H1 (cell line): ENCODE data around the gene CDK9. TPM values are rescaled to one million over a fixed set of nuclear protein-coding genes. Genes with fewer than 3 reads are reported as not detected.

Source experiments
- CTCF ChIA-PET: fragments of 300-600 bp; sonication (Branson Sonifier 250); formaldehyde crosslinking; loops from one replicate; lab custom pipeline; 2021; ENCODE audit not compliant: partially characterized antibody; lab: Charles Lee
- POLR2A ChIA-PET: fragments of 300-600 bp; sonication (Branson Sonifier 250); formaldehyde crosslinking; loops from one replicate; lab custom pipeline; 2021; ENCODE audit warnings: inconsistent platforms; ENCODE audit not compliant: partially characterized antibody; lab: Charles Lee
- DNase-seq, 2 experiments: peaks; one replicate each; pipeline versions ENCODE4 v3.0.0 to v3.0.0-alpha.2; 2010 to 2022; ENCODE audit warnings: low spot score in 2 of 2, low read depth in 1 of 2, mixed read lengths in 1 of 2
- FAIRE-seq: peaks from 2 replicates; lab custom pipeline; 2011; peaks lifted over from hg19 to GRCh38; lab: Jason Lieb, UNC
- H2AFZ ChIP-seq: 2 replicates; pipeline ENCODE4 v1.8.1; 2012; ENCODE audit warnings: low read length, inconsistent platforms
- H2AK5ac ChIP-seq: 2 replicates; pipeline ENCODE4 v1.6.1; 2013; ENCODE audit warnings: low read depth, low read length
- H2BK120ac ChIP-seq: replicated peaks from 2 replicates; pipeline ENCODE3; 2013; ENCODE audit warnings: low read depth, low read length, inconsistent platforms
- H2BK12ac ChIP-seq: 2 replicates; pipeline ENCODE4 v1.6.1; 2013; ENCODE audit warnings: low read depth, low read length
- H2BK15ac ChIP-seq: 2 replicates; pipeline ENCODE4 v1.6.1; 2013; ENCODE audit warnings: low read length
- H2BK20ac ChIP-seq: 2 replicates; pipeline ENCODE4 v1.6.1; 2013; ENCODE audit warnings: low read length
- H2BK5ac ChIP-seq: 2 replicates; pipeline ENCODE4 v1.6.1; 2013; ENCODE audit warnings: low read depth, low read length
- H3K14ac ChIP-seq: 2 replicates; pipeline ENCODE4 v1.6.1; 2013; ENCODE audit warnings: inconsistent platforms; ENCODE audit not compliant: insufficient read length
- H3K18ac ChIP-seq: 2 replicates; pipeline ENCODE4 v1.6.1; 2013; ENCODE audit warnings: low read length; ENCODE audit errors: extremely low read depth
- H3K23ac ChIP-seq: 2 replicates; pipeline ENCODE4 v1.6.1; 2013; ENCODE audit warnings: inconsistent platforms; ENCODE audit not compliant: insufficient read length
- H3K23me2 ChIP-seq: 2 replicates; pipeline ENCODE4 v1.6.1; 2013; ENCODE audit warnings: low read depth, low read length
- H3K27ac ChIP-seq: 2 replicates; pipeline ENCODE4 v1.6.1; 2011; ENCODE audit warnings: low read depth, low read length, inconsistent platforms
- H3K27me3 ChIP-seq, 4 experiments: replicated peaks in 1 of 4; 1 replicate in 1 of 4; 2 replicates in 3 of 4; pipeline versions ENCODE4 v1.6.1 to v1.8.1; 2011 to 2013; ENCODE audit warnings: low read length in 3 of 4, mild to moderate bottlenecking in 3 of 4, inconsistent platforms in 2 of 4, mixed read lengths in 2 of 4, moderate library complexity in 1 of 4; ENCODE audit not compliant: control insufficient read depth in 3 of 4, insufficient read depth in 3 of 4; ENCODE audit errors: extremely low read depth in 1 of 4
- H3K36me3 ChIP-seq, 4 experiments: 2 replicates each; pipeline versions ENCODE4 v1.6.1 to v1.8.1; 2011 to 2013; ENCODE audit warnings: mild to moderate bottlenecking in 4 of 4, low read length in 3 of 4, moderate library complexity in 2 of 4, control low read depth in 1 of 4, inconsistent platforms in 1 of 4; ENCODE audit not compliant: insufficient read depth in 4 of 4, control insufficient read depth in 2 of 4
- H3K4ac ChIP-seq: replicated peaks from 2 replicates; pipeline ENCODE3; 2013; ENCODE audit warnings: low read length, low read depth, mixed read lengths, inconsistent platforms; ENCODE audit not compliant: insufficient read length
- H3K4me1 ChIP-seq, 4 experiments: replicated peaks in 1 of 4; 1 replicate in 1 of 4; 2 replicates in 3 of 4; pipeline versions ENCODE4 v1.6.1 to v1.8.1; 2011 to 2013; ENCODE audit warnings: low read length in 3 of 4, inconsistent platforms in 2 of 4, mixed read lengths in 1 of 4; ENCODE audit not compliant: insufficient read depth in 4 of 4, control insufficient read depth in 3 of 4
- H3K4me2 ChIP-seq, 2 experiments: 2 replicates each; pipeline versions ENCODE4 v1.6.1 to v1.8.1; 2011 to 2013; ENCODE audit warnings: low read depth in 2 of 2, low read length in 2 of 2, control low read depth in 1 of 2, inconsistent platforms in 1 of 2, mild to moderate bottlenecking in 1 of 2; ENCODE audit not compliant: insufficient read depth in 1 of 2
- H3K4me3 ChIP-seq, 4 experiments: fragments of 200-600, 300-600 bp in 1 of 4; sonication (generic), shearing (Covaris generic), sonication (Bioruptor Twin) in 1 of 4; 2 replicates each; pipeline versions ENCODE4 v1.5.1 to v1.8.1; 2011 to 2016; ENCODE audit warnings: low read length in 4 of 4, low read depth in 3 of 4, control low read depth in 2 of 4, inconsistent platforms in 2 of 4, mild to moderate bottlenecking in 2 of 4, mixed read lengths in 1 of 4, moderate library complexity in 1 of 4; ENCODE audit not compliant: insufficient read depth in 2 of 4; ENCODE audit errors: extremely low read depth in 1 of 4
- H3K56ac ChIP-seq: replicated peaks from 2 replicates; pipeline ENCODE3; 2013; ENCODE audit warnings: low read depth, mild to moderate bottlenecking, mixed read lengths, low read length, inconsistent platforms; ENCODE audit not compliant: insufficient read length
- H3K79me1 ChIP-seq: 2 replicates; pipeline ENCODE4 v1.6.1; 2013; ENCODE audit warnings: low read depth, low read length, control low read depth
- H3K79me2 ChIP-seq, 2 experiments: 2 replicates each; pipeline versions ENCODE4 v1.6.1 to v1.8.1; 2012 to 2013; ENCODE audit warnings: low read length in 2 of 2, mild to moderate bottlenecking in 2 of 2, inconsistent platforms in 1 of 2; ENCODE audit not compliant: insufficient read depth in 2 of 2, control insufficient read depth in 1 of 2
- H3K9ac ChIP-seq, 4 experiments: replicated peaks in 1 of 4; 1 replicate in 1 of 4; 2 replicates in 3 of 4; pipeline versions ENCODE4 v1.6.1 to v1.8.1; 2011 to 2013; ENCODE audit warnings: low read depth in 3 of 4, low read length in 3 of 4, control low read depth in 2 of 4, mild to moderate bottlenecking in 2 of 4, moderate library complexity in 2 of 4, inconsistent platforms in 1 of 4; ENCODE audit errors: extremely low read depth in 1 of 4
- H3K9me3 ChIP-seq, 2 experiments: 2 replicates each; pipeline versions ENCODE4 v1.6.1 to v1.8.1; 2012 to 2013; ENCODE audit warnings: mild to moderate bottlenecking in 2 of 2, moderate library complexity in 2 of 2, control low read depth in 1 of 2, inconsistent platforms in 1 of 2, low read depth in 1 of 2, low read length in 1 of 2, mixed read lengths in 1 of 2; ENCODE audit not compliant: insufficient read depth in 2 of 2
- H4K20me1 ChIP-seq, 2 experiments: replicated peaks in 1 of 2; 2 replicates each; pipeline versions ENCODE3 to v1.8.1; 2011 to 2013; ENCODE audit warnings: inconsistent platforms in 2 of 2, low read length in 2 of 2, mild to moderate bottlenecking in 1 of 2; ENCODE audit not compliant: insufficient read depth in 2 of 2, control insufficient read depth in 1 of 2
- H4K5ac ChIP-seq: 2 replicates; pipeline ENCODE4 v1.6.1; 2013; ENCODE audit warnings: low read length, low read depth, mixed read lengths, inconsistent platforms; ENCODE audit not compliant: insufficient read length
- H4K8ac ChIP-seq: 2 replicates; pipeline ENCODE4 v1.8.0; 2013; ENCODE audit warnings: mild to moderate bottlenecking, moderate library complexity, low read length, inconsistent platforms; ENCODE audit not compliant: insufficient read depth; ENCODE audit errors: extremely low read depth
- H4K91ac ChIP-seq: replicated peaks from 2 replicates; pipeline ENCODE3; 2013; ENCODE audit warnings: low read length, mixed read lengths, inconsistent platforms; ENCODE audit not compliant: insufficient read length
- ASH2L ChIP-seq: fragments of 200-600, 300-600 bp; sonication (generic); IDR thresholded peaks from one replicate; pipeline ENCODE4 v1.7.1; 2017; ENCODE audit warnings: low read length
- CHD1 ChIP-seq: IDR thresholded peaks from 2 replicates; pipeline ENCODE4 v1.6.1; 2012; ENCODE audit warnings: low read depth, low read length, improper control_type of control experiment
- CHD2 ChIP-seq: IDR thresholded peaks from 2 replicates; pipeline ENCODE4 v1.6.1; 2012; ENCODE audit warnings: low read length, improper control_type of control experiment
- CREB1 ChIP-seq: IDR thresholded peaks from 2 replicates; pipeline ENCODE4 v1.6.1; 2012; ENCODE audit warnings: inconsistent platforms
- EP300 ChIP-seq, 2 experiments: IDR thresholded peaks; 1 replicate in 1 of 2; 2 replicates in 1 of 2; pipeline ENCODE4 v1.6.1; 2011 to 2012; ENCODE audit warnings: low read depth in 2 of 2, low read length in 2 of 2, mild to moderate bottlenecking in 2 of 2, borderline replicate concordance in 1 of 2, inconsistent platforms in 1 of 2, moderate library complexity in 1 of 2
- EZH2 ChIP-seq: fragments of 200-600 bp; sonication (generic); IDR thresholded peaks from 2 replicates; pipeline ENCODE4 v1.7.1; 2012; ENCODE audit warnings: low read depth, mild to moderate bottlenecking, moderate library complexity, low read length, inconsistent platforms; ENCODE audit not compliant: severe bottlenecking
- GTF2F1 ChIP-seq: IDR thresholded peaks from 2 replicates; pipeline ENCODE4 v1.6.1; 2012; ENCODE audit warnings: low read depth, low read length, improper control_type of control experiment, borderline replicate concordance
- KDM4A ChIP-seq: IDR thresholded peaks from one replicate; pipeline ENCODE4 v1.7.1; 2012; ENCODE audit warnings: low read depth, mild to moderate bottlenecking, moderate library complexity, low read length, inconsistent platforms; ENCODE audit not compliant: severe bottlenecking
- NANOG ChIP-seq: IDR thresholded peaks from 2 replicates; pipeline ENCODE4 v1.6.1; 2011; ENCODE audit warnings: low read length, low read depth, mild to moderate bottlenecking, inconsistent platforms; ENCODE audit not compliant: insufficient read depth, poor library complexity, severe bottlenecking
- NRF1 ChIP-seq: IDR thresholded peaks from 2 replicates; pipeline ENCODE4 v1.6.1; 2011; ENCODE audit warnings: mild to moderate bottlenecking, low read depth, low read length, improper control_type of control experiment
- SIN3A ChIP-seq, 2 experiments: IDR thresholded peaks in 1 of 2; conservative IDR thresholded peaks in 1 of 2; 2 replicates each; pipeline ENCODE4 v1.6.1; 2011 to 2012; ENCODE audit warnings: low read length in 2 of 2, improper control_type of control experiment in 1 of 2, low read depth in 1 of 2, mild to moderate bottlenecking in 1 of 2
- SP2 ChIP-seq: IDR thresholded peaks from 2 replicates; pipeline ENCODE4 v1.6.1; 2012; ENCODE audit warnings: mild to moderate bottlenecking, low read length, inconsistent platforms
- TAF1 ChIP-seq: IDR thresholded peaks from 2 replicates; pipeline ENCODE4 v1.6.1; 2011; ENCODE audit warnings: mild to moderate bottlenecking, low read depth, low read length
- TBP ChIP-seq: IDR thresholded peaks from 2 replicates; pipeline ENCODE4 v1.6.1; 2011; ENCODE audit warnings: low read depth, low read length, improper control_type of control experiment
- TCF12 ChIP-seq: IDR thresholded peaks from 2 replicates; pipeline ENCODE4 v1.6.1; 2011; ENCODE audit warnings: low read depth, mild to moderate bottlenecking, low read length
- WGBS, 2 experiments: shearing (Covaris generic) in 1 of 2; methylation state at CpG; one replicate each; pipeline versions ENCODE4 v1.1.6 to v1.1.7; 2013 to 2015; ENCODE audit warnings: low lambda C conversion rate in 2 of 2, mixed read lengths in 2 of 2, inconsistent platforms in 1 of 2, low coverage in 1 of 2, missing lambda C conversion rate in 1 of 2; ENCODE audit not compliant: insufficient replicate concordance in 2 of 2, insufficient coverage in 1 of 2, insufficient read length in 1 of 2; ENCODE audit errors: extremely low coverage in 1 of 2, missing lambda C conversion rate in 1 of 2; 5-methylcytosine and 5-hydroxymethylcytosine counted together
- polyA plus RNA-seq, 7 experiments: library from polyadenylated mRNA; depleted of rRNA in 3 of 7; stranded (reverse) in 5 of 7; unstranded in 2 of 7; fragments of >200 nt in 5 of 7; fragments of 200-250 nt in 2 of 7; gene quantifications; 1 replicate in 5 of 7; 2 replicates in 1 of 7; 4 replicates in 1 of 7; pipeline versions ENCODE4 v1.2.1 to v1.2.3, GENCODE V29; 2011 to 2013; ENCODE audit warnings: missing spikeins in 2 of 7, mixed read lengths in 2 of 7
- total RNA-seq: library from RNA; stranded (reverse); fragmentation: NEBNext Ultra II Directional; extraction: Animal tissue kit (Norgen Biotek cat#: 25700); gene quantifications from 2 replicates; pipeline ENCODE4 v1.2.1, GENCODE V29; 2021

The CDK9 gene
- total and polyA plus RNA-seq, 2 of the 8 experiments (the other 6 are each of a cell fraction or from before 2014, with no cell fraction given), result 69.1 to 87.5 TPM

DNA sequence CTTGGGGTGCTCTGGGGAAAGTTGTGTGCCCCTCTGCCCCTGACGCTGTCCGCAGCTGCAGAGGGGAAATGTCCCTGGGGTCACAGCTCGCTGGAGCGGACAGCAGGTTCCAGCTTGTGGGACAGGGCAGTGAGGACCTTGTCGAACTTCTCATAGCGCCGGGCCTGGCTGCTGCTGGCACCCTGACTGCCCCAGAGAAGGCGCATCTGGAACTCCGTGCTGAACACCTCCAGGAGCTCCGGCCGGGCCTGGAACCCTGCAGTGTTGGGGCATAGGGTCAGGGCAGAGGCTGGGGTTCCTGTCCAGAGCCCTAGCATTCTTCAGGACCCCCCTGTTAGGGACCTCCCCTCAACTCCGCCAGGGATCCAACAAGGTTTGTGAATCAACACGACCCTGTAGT, 47.2 kb upstream of the CDK9 start:
- CTCF ChIA-PET, result interaction anchor here (1.0 to 2.6 kb wide), 4 partner anchors 26 to 183 kb away, joined by 3 to 10 read pairs (median 6); no protein-coding TSS in a partner anchor
- no peak overlapping the region for H2BK20ac ChIP-seq
- TF ChIP-seq NRF1, result no peak
- no peak for TF ChIP-seq SP2
- no peak for TF ChIP-seq KDM4A
- no peak for TF ChIP-seq EZH2
- no peak for TF ChIP-seq SIN3A (conservative IDR thresholded peaks at IDR 0.05 in 1 of 2, IDR thresholded peaks at IDR 0.05 in 1 of 2; ENCODE audit: low read depth in 1 of 2, low read length in 2 of 2)
- no peak for TF ChIP-seq CHD1
- TF ChIP-seq ASH2L, result no peak
- TF ChIP-seq GTF2F1, result no peak
- TF ChIP-seq TCF12, result no peak
- TF ChIP-seq TAF1, result no peak
- no peak for TF ChIP-seq CREB1
- TF ChIP-seq NANOG, result no peak
- no peak for TF ChIP-seq CHD2
- TF ChIP-seq EP300 (IDR thresholded peaks at IDR 0.05; ENCODE audit: borderline replicate concordance in 1 of 2, low read depth in 2 of 2, low read length in 2 of 2), result no peak
- no peak for TF ChIP-seq TBP

More for the DNA sequence above, 47.2 kb upstream of the CDK9 start:
- H3K9ac ChIP-seq, result no peak overlapping the region
- DNase-seq, result no peak
- no peak overlapping the region; the same call in 1 of the 2 replicates for H4K8ac ChIP-seq
- H3K79me2 ChIP-seq, result no peaks in the 10 kb centered on the region
- H2BK12ac ChIP-seq, result no peak overlapping the region
- no peak overlapping the region for H2BK120ac ChIP-seq
- H3K4me1 ChIP-seq, result peaks cover 3 to 11% (median 6%) of the 10 kb centered on the region in 4 experiments; a peak in 6 of 7 replicates
- no peak overlapping the region for H4K91ac ChIP-seq
- H3K27ac ChIP-seq, result no peak overlapping the region; the same call in 1 of the 2 replicates
- H3K56ac ChIP-seq, result no peak overlapping the region
- FAIRE-seq, result no peak
- H2BK15ac ChIP-seq, result no peak overlapping the region
- peaks cover 9% of the 10 kb centered on the region; the same call in 1 of the 2 replicates for H3K23me2 ChIP-seq
- peaks cover 0 to 4% of the 10 kb centered on the region in 2 experiments for H4K20me1 ChIP-seq
- H3K36me3 ChIP-seq, result no peaks in the 10 kb centered on the region
- no peak overlapping the region for H3K18ac ChIP-seq
- no peak overlapping the region for H3K4ac ChIP-seq
- H2AFZ ChIP-seq, result no peak overlapping the region
- H3K79me1 ChIP-seq, result no peaks in the 10 kb centered on the region
- H2AK5ac ChIP-seq, result no peak overlapping the region
- no peak overlapping the region for H3K23ac ChIP-seq
- no peaks in the 10 kb centered on the region for H3K9me3 ChIP-seq
- POLR2A ChIA-PET, result no interaction called here
- no peaks in the 10 kb centered on the region for H3K27me3 ChIP-seq
- H4K5ac ChIP-seq, result no peak overlapping the region
- H3K4me3 ChIP-seq, result no peak overlapping the region
- no peak overlapping the region for H2BK5ac ChIP-seq
- H3K4me2 ChIP-seq, result no peak overlapping the region
- WGBS, 2 experiments, result 90% methylated on average over 13 of the region's 13 CpGs; no CpG with 5 or more reads in 1 of the 2 experiments
- H3K14ac ChIP-seq, result no peak overlapping the region
